Thyroid gland (tissue), 4 donors: ENCODE measurements around the gene PLEKHA5. TPM values are rescaled to one million over a fixed set of nuclear protein-coding genes. Genes with fewer than 3 reads are reported as not detected.

ENCODE experiments used
- DNase-seq, 2 donors: peaks; one replicate each; pipeline ENCODE4 v3.0.0-alpha.2; 2019
- H3K27ac ChIP-seq, 3 donors: fragments of 200-600 bp; sonication (generic); 1 replicate in 2 of 3; 2 replicates in 1 of 3; pipeline ENCODE4 v1.5.1; 2016 to 2019; ENCODE audit warnings: mild to moderate bottlenecking in 1 of 3, moderate library complexity in 1 of 3
- H3K27me3 ChIP-seq: fragments of 200-600 bp; sonication (generic); one replicate; pipeline ENCODE4 v1.5.1; 2019
- H3K36me3 ChIP-seq, 2 donors: fragments of 200-600 bp; sonication (generic); one replicate each; pipeline ENCODE4 v1.5.1; 2016 to 2019
- H3K4me1 ChIP-seq, 2 donors: fragments of 200-600 bp; sonication (generic); one replicate each; pipeline ENCODE4 v1.5.1; 2017 to 2019
- H3K4me3 ChIP-seq, 3 donors: fragments of 200-600 bp; sonication (generic); replicated peaks in 1 of 3; 1 replicate in 2 of 3; 2 replicates in 1 of 3; pipeline ENCODE4 v1.5.1; 2016; ENCODE audit warnings: mild to moderate bottlenecking in 1 of 3
- H3K9me3 ChIP-seq: fragments of 200-600 bp; sonication (generic); one replicate; pipeline ENCODE4 v1.5.1; 2017
- CTCF ChIP-seq, 6 experiments: fragments of 200-600 bp in 3 of 6; fragments of 450-650 bp in 3 of 6; sonication (generic) in 3 of 6; IDR thresholded peaks; one replicate each; pipeline ENCODE4 v1.5.1; 2016 to 2019; ENCODE audit warnings: antibody characterized with exemption in 6 of 6, mild to moderate bottlenecking in 2 of 6, inconsistent platforms in 1 of 6, moderate library complexity in 1 of 6
- POLR2A ChIP-seq, 2 donors: fragments of 450-650 bp; IDR thresholded peaks; one replicate each; pipeline ENCODE4 v1.6.1; 2017; ENCODE audit warnings: antibody characterized with exemption in 2 of 2, mild to moderate bottlenecking in 2 of 2, moderate library complexity in 1 of 2
- WGBS, 2 donors: methylation state at CpG; one replicate each; pipeline ENCODE4 v1.1.5; 2017; 5-methylcytosine and 5-hydroxymethylcytosine counted together
- intact Hi-C: fragments of 100-400 bp; cut with DNase I; formaldehyde crosslinking; loops from one replicate; pipeline ENCODE4 v1.15.1; 2023
- total RNA-seq, 4 donors: library from RNA; depleted of rRNA; stranded (reverse); fragments of >200 nt; gene quantifications; one replicate each; pipeline ENCODE4 v1.2.3, GENCODE V29; 2016

PLEKHA5 gene
- total RNA-seq, 4 donors from 2014 or later, result 35.4 to 48.6 (median 40.8) TPM

GRCh38 chr12:19105463-19105862 lies 24.1 kb upstream of the PLEKHA5 start:
- no peak overlapping the region for H3K4me3 ChIP-seq
- no peak for DNase-seq
- TF ChIP-seq POLR2A (IDR thresholded peaks at IDR 0.05) (no peak), CTCF (IDR thresholded peaks at IDR 0.05) (no peak)
- H3K4me1 ChIP-seq, result no peaks in the 10 kb centered on the region
- intact Hi-C loops, result no loop called here
- no peaks in the 10 kb centered on the region for H3K36me3 ChIP-seq
- no peaks in the 10 kb centered on the region for H3K27me3 ChIP-seq
- H3K9me3 ChIP-seq, result no peaks in the 10 kb centered on the region
- H3K27ac ChIP-seq, result no peak overlapping the region
- WGBS, 2 donors, result 64 to 65% methylated on average over 3 of the region's 3 CpGs

GRCh38 chr12:19107750-19108149 lies 21.8 kb upstream of the PLEKHA5 start:
- TF ChIP-seq POLR2A (IDR thresholded peaks at IDR 0.05) (no peak), CTCF (IDR thresholded peaks at IDR 0.05) (no peak)
- intact Hi-C loops, result no loop called here
- H3K4me3 ChIP-seq, result no peak overlapping the region
- 97 to 99% methylated on average over 22 to 24 of the region's 24 CpGs for WGBS, 2 donors
- H3K27ac ChIP-seq, result no peak overlapping the region
- no peaks in the 10 kb centered on the region for H3K4me1 ChIP-seq
- no peaks in the 10 kb centered on the region for H3K9me3 ChIP-seq
- no peaks in the 10 kb centered on the region for H3K27me3 ChIP-seq
- H3K36me3 ChIP-seq, result no peaks in the 10 kb centered on the region
- no peak for DNase-seq

- H3K4me3 ChIP-seq, result no peak overlapping the region
- no peaks in the 10 kb centered on the region for H3K27me3 ChIP-seq
- TF ChIP-seq POLR2A (IDR thresholded peaks at IDR 0.05) (no peak), CTCF (IDR thresholded peaks at IDR 0.05) (no peak)
- intact Hi-C loops, result no loop called here
- H3K4me1 ChIP-seq, result no peaks in the 10 kb centered on the region
- no peaks in the 10 kb centered on the region for H3K9me3 ChIP-seq
- no peak overlapping the region for H3K27ac ChIP-seq
- WGBS, 2 donors, result 84 to 86% methylated on average over 3 of the region's 3 CpGs
- H3K36me3 ChIP-seq, result no peaks in the 10 kb centered on the region
- DNase-seq, result no peak
Observed at GRCh38 chr12:19110221-19110940, 19.2 kb upstream of the PLEKHA5 start.

GRCh38 chr12:19113464-19113863 lies 16.1 kb upstream of the PLEKHA5 start:
- no peak overlapping the region for H3K27ac ChIP-seq
- no peak overlapping the region for H3K4me3 ChIP-seq
- WGBS, 2 donors, result 95 to 98% methylated on average over 3 of the region's 3 CpGs
- TF ChIP-seq CTCF (IDR thresholded peaks at IDR 0.05), result no peak
- H3K9me3 ChIP-seq, result no peaks in the 10 kb centered on the region
- no peaks in the 10 kb centered on the region for H3K27me3 ChIP-seq
- intact Hi-C loops, result no loop called here
- H3K4me1 ChIP-seq, result no peaks in the 10 kb centered on the region
- H3K36me3 ChIP-seq, result no peaks in the 10 kb centered on the region
- no peak for DNase-seq

GRCh38 chr12:19115285-19115684 lies 14.2 kb upstream of the PLEKHA5 start:
- H3K4me1 ChIP-seq, result no peaks in the 10 kb centered on the region
- no peak overlapping the region for H3K4me3 ChIP-seq
- H3K27me3 ChIP-seq, result no peaks in the 10 kb centered on the region
- H3K9me3 ChIP-seq, result no peaks in the 10 kb centered on the region
- 82 to 92% methylated on average over 1 of the region's 1 CpG for WGBS, 2 donors
- no peak for DNase-seq
- intact Hi-C loops, result no loop called here
- H3K27ac ChIP-seq, result no peak overlapping the region
- no peaks in the 10 kb centered on the region for H3K36me3 ChIP-seq
- no peak for TF ChIP-seq POLR2A (IDR thresholded peaks at IDR 0.05)
- TF ChIP-seq CTCF (IDR thresholded peaks at IDR 0.05), result no peak
